GM19099 (cell line): ENCODE measurements around the gene NTN5.

Experiments used
- POLR2A ChIP-seq: IDR thresholded peaks from 3 replicates; pipeline ENCODE4 v1.6.1; 2011; ENCODE audit warnings: low read depth; ENCODE audit not compliant: insufficient read length; ENCODE audit errors: extremely low read depth

The NTN5 gene

DNA sequence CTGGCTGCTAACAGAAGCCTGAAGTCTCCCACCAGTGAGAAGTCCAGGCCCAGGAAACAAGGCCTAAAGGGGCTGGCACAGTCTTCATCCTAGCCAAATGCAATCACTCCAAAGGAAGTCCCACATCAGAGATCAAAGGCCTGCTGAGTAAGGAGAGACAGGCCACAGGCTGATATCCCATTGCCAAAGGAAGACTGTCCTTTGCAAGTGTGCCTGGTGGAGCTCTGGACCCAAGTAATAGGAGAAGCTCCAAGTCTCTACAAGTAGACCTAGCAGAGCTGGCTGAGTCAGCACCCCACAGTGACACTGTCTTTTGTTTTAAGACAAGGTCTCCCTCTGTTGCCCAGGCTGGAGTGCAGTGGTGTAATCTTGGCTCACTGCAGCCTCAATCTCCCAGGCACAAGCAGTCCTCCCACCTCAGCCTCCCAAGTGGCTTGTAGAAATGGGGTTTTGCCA is 40.1 kb downstream of the NTN5 start:
- TF ChIP-seq POLR2A = no peak

GRCh38 chr19:48631225-48631624 is 41.6 kb downstream of the NTN5 start:
- TF ChIP-seq POLR2A = no peak

DNA sequence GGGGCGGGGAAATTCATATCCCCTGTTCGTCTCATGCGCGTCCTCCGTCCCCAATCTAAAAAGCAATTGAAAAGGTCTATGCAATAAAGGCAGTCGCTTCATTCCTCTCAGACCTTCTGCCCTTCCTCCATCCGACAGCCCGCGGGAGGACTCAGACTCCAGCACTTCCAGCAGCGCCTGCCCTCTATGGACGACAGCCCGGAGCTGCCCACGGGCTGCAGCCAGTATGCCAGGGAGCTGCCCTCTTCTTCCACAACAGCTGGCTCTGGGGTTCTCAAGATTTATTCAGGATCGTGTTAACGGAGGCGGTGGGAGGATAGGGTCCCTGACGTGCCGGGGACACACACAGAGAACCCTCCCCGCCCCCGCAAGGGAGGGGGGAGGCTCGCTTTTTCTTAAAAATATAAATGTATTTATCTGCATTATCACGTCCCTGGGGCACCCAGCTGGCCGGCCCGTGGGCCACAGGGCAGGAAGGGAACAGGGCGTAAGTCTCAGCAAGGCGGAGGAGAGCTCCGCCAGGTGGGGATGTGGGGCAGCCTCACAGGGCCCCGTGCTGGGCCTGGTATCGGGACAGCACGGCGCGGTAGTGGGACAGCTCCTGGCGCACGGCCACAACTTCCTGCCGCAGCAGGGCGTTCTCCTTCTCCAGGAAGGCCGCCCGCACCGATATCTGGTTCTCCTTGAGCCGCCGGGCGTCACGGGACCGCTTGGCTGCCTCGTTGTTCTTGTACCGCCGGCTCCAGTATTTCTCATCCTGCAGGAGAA is 42.3 kb downstream of the NTN5 start:
- TF ChIP-seq POLR2A = no peak

GRCh38 chr19:48629599-48630295 is 43.1 kb downstream of the NTN5 start:
- no peak for TF ChIP-seq POLR2A

DNA sequence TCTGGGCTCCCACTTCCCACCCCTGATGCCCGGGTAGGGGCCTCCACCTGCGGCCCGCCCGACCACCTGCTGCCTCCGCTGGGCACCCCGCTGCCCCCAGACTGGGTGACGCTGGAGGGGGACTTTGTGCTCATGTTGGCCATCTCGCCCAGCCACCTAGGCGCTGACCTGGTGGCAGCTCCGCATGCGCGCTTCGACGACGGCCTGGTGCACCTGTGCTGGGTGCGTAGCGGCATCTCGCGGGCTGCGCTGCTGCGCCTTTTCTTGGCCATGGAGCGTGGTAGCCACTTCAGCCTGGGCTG is 43.6 kb downstream of the NTN5 start:
- TF ChIP-seq POLR2A = no peak

GRCh38 chr19:48628486-48629296 is 44.1 kb downstream of the NTN5 start:
- no peak for TF ChIP-seq POLR2A

DNA sequence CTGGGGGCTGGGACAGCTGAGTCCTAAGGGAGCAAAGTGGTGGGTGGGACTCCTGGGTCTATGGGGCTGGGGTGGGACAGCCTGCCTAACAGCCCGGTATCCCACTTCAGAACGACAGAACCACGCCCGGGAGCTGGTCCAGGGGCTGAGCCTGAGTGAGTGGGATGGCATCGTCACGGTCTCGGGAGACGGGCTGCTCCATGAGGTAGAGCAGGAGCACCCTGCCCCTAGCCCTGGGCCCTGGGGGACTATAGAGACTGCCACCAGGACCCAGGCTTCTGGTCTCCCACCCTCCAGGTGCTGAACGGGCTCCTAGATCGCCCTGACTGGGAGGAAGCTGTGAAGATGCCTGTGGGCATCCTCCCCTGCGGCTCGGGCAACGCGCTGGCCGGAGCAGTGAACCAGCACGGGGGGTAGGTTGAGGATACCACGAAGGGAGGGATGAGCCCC is 44.9 kb downstream of the NTN5 start:
- TF ChIP-seq POLR2A = no peak

DNA sequence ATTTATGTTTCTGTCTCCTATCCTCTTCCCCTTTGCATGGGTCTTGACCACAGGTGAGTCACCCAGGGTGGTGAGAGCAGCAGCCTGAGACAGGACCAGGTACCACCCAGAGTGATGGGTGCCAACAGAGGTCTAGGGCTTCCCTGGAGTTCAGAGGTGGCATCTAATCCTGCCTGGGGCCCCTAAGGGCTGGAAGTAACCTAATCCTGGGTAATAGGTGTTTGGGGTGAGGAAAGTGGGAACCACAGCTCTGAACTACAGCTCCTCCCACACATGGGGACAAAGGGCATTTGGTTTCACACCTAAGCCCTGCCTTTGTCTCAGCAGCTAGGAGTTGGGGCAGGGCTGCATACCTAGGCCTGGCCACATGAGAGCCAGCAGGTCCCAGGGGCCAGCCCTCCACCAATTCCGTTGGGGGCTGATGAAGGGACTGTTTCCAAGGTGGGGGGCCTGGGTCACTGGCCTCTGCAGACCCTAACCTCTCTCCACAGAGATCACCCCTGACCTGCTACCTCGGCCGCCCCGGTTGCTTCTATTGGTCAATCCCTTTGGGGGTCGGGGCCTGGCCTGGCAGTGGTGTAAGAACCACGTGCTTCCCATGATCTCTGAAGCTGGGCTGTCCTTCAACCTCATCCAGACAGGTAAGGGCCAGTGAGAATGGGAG is 45.5 kb downstream of the NTN5 start:
- no peak for TF ChIP-seq POLR2A

DNA sequence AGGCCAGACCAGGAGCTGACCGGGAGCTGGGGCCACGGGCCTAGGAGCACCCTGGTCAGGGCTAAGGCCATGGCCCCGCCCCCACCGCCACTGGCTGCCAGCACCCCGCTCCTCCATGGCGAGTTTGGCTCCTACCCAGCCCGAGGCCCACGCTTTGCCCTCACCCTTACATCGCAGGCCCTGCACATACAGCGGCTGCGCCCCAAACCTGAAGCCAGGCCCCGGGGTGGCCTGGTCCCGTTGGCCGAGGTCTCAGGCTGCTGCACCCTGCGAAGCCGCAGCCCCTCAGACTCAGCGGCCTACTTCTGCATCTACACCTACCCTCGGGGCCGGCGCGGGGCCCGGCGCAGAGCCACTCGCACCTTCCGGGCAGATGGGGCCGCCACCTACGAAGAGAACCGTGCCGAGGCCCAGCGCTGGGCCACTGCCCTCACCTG is 46.9 kb downstream of the NTN5 start:
- no peak for TF ChIP-seq POLR2A

GRCh38 chr19:48624791-48625723 is 47.8 kb downstream of the NTN5 start:
- no peak for TF ChIP-seq POLR2A

- TF ChIP-seq POLR2A = no peak
Measured at GRCh38 chr19:48624067-48624594, 48.7 kb downstream of the NTN5 start.

DNA sequence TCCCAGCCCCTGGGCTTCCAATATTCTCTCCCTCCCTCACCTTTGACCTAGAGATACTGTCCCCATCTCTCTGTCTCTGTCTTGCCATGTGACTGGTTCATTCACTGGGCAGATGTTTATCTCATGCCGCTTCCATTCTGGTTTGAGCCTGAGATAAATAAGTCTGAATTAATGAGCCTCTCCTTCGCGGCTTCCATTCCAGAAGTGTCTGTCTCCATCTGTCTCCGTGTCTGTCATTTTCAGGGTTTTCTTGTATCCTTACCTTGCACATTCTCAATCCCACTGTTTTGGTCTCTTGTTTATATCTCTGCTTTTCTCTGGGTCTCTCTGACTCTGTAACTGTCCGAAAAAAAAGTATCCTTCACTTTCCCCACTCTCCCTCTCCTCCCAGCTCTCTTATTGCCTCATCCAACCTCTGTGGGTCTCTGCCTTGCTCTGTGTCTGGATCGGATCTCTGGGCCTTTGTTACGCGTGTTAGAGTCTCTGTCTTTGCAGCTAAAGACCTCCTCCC is 49.2 kb downstream of the NTN5 start:
- no peak for TF ChIP-seq POLR2A
